SK-N-MC (cell line): ENCODE results near the gene UNC93A.

Experiments used
- EZH2 ChIP-seq: fragments of 200-600 bp; sonication (generic); IDR thresholded peaks from one replicate; pipeline ENCODE4 v1.6.1; 2017; ENCODE audit warnings: antibody characterized with exemption
- FOXP2 ChIP-seq: optimal IDR thresholded peaks from 2 replicates; pipeline ENCODE3; 2011; ENCODE audit warnings: mild to moderate bottlenecking, moderate library complexity; ENCODE audit not compliant: insufficient read depth; ENCODE audit errors: extremely low read length, control extremely low read depth
- POLR2AphosphoS5 ChIP-seq: IDR thresholded peaks from 2 replicates; pipeline ENCODE4 v1.6.1; 2012; ENCODE audit warnings: mild to moderate bottlenecking, low read depth, low read length, borderline replicate concordance

DNA sequence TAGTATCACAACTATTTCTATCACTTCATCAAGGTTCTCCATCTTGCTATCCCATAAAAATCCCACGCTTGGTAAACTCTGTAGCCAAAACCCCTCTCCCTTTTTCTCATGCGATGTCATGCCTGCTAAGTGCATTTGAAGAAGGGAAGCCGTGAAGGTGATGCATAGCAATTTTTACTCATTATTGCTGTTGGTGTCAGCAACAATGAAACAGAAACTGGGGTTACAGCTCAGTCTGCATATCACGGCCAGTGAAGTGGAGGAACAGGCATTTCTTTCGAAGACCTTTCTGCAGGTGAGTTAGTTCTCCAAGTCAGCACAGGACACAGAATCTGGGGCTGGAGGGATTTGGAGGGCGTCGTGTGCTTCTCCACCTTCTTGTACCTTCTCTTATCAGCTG, 5.8 kb downstream of the UNC93A start:
- no peak for TF ChIP-seq FOXP2
- no peak for TF ChIP-seq POLR2AphosphoS5
- TF ChIP-seq EZH2, result no peak
